OCI-LY3 (cell line): ENCODE results near the gene ANTXR2.

Experiments
- H2AFZ ChIP-seq: fragments of 200-600, 300-600 bp; shearing (Covaris generic); 2 replicates; pipeline ENCODE4 v1.6.0; 2014; ENCODE audit warnings: antibody characterized with exemption, low read depth, low read length
- H3K27ac ChIP-seq: fragments of 200-600, 300-600 bp; sonication (generic); 2 replicates; pipeline ENCODE4 v1.5.1; 2014; ENCODE audit warnings: mild to moderate bottlenecking, low read length, moderate library complexity, mixed read lengths
- H3K27me3 ChIP-seq: fragments of 200-600, 300-600 bp; sonication (generic); 2 replicates; pipeline ENCODE4 v1.6.1; 2014; ENCODE audit warnings: low read depth, low read length, mixed read lengths
- H3K36me3 ChIP-seq: fragments of 200-600, 300-600 bp; sonication (generic); replicated peaks from 2 replicates; pipeline ENCODE3; 2014; ENCODE audit warnings: low read depth, low read length, mixed read lengths
- H3K4me1 ChIP-seq: fragments of 300-600, 200-600 bp; sonication (generic); 2 replicates; pipeline ENCODE4 v1.6.1; 2014; ENCODE audit warnings: low read length, mixed read lengths
- H3K4me2 ChIP-seq: fragments of 200-600, 300-600 bp; sonication (generic); 2 replicates; pipeline ENCODE4 v1.6.1; 2014; ENCODE audit warnings: low read length, mixed read lengths
- H3K4me3 ChIP-seq: fragments of 300-600, 200-600 bp; sonication (generic); 2 replicates; pipeline ENCODE4 v1.5.1; 2014; ENCODE audit warnings: antibody characterized with exemption, mild to moderate bottlenecking, low read length, moderate library complexity
- H3K79me2 ChIP-seq: fragments of 300-600, 200-600 bp; shearing (Covaris generic); 2 replicates; pipeline ENCODE4 v1.6.1; 2014; ENCODE audit warnings: mild to moderate bottlenecking, low read length, mixed read lengths
- H3K9ac ChIP-seq: fragments of 300-600, 200-600 bp; shearing (Covaris generic); 2 replicates; pipeline ENCODE4 v1.6.0; 2014; ENCODE audit warnings: mild to moderate bottlenecking, low read length, moderate library complexity
- H3K9me3 ChIP-seq: fragments of 200-600, 300-600 bp; shearing (Covaris generic); 2 replicates; pipeline ENCODE4 v1.6.1; 2014; ENCODE audit warnings: low read length, mixed read lengths; ENCODE audit not compliant: insufficient read depth
- H4K20me1 ChIP-seq: fragments of 200-600, 300-600 bp; sonication (generic); 2 replicates; pipeline ENCODE4 v1.6.1; 2016; ENCODE audit warnings: low read length, mixed read lengths; ENCODE audit not compliant: insufficient read depth
- CTCF ChIP-seq: fragments of 200-600, 300-600 bp; sonication (generic); IDR thresholded peaks from 2 replicates; pipeline ENCODE4 v1.5.1; 2014; ENCODE audit warnings: antibody characterized with exemption, low read length, low read depth
- EZH2phosphoT487 ChIP-seq: fragments of 200-600 bp; shearing (Covaris generic); IDR thresholded peaks from 2 replicates; pipeline ENCODE4 v1.6.1; 2018; ENCODE audit warnings: antibody characterized with exemption, mixed run types, low read depth

Gene ANTXR2

DNA sequence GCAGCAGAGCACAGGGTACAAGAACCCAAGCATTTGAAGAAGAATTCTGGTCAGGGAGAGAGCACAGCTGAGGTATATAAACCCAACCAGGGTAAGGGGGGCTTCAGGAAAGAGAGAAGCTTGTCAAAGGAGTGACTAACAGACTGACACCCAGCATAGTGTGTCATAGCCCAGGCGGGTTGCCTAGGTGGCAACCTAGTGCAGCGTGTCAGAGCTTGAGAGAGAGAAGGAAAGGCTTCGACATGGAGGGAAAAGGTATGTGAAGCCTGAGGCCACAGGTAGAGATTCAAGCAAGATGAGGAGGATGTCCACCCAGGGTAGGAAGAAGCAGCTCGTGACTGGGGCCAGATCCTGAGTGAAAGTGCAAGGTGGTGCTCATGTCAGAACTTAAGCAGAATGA is 8.5 kb upstream of the ANTXR2 start:
- TF ChIP-seq EZH2phosphoT487 (no peak), CTCF (no peak)
- Histone ChIP-seq H3K79me2 (no peaks in the 10 kb centered on the region), H3K9ac (no peak overlapping the region), H4K20me1 (no peaks in the 10 kb centered on the region), H3K4me1 (peaks cover 7% of the 10 kb centered on the region), H3K27ac (no peak overlapping the region), H2AFZ (no peak overlapping the region), H3K9me3 (no peaks in the 10 kb centered on the region), H3K4me2 (no peak overlapping the region), H3K36me3 (no peaks in the 10 kb centered on the region), H3K27me3 (no peaks in the 10 kb centered on the region), H3K4me3 (no peak overlapping the region)

DNA sequence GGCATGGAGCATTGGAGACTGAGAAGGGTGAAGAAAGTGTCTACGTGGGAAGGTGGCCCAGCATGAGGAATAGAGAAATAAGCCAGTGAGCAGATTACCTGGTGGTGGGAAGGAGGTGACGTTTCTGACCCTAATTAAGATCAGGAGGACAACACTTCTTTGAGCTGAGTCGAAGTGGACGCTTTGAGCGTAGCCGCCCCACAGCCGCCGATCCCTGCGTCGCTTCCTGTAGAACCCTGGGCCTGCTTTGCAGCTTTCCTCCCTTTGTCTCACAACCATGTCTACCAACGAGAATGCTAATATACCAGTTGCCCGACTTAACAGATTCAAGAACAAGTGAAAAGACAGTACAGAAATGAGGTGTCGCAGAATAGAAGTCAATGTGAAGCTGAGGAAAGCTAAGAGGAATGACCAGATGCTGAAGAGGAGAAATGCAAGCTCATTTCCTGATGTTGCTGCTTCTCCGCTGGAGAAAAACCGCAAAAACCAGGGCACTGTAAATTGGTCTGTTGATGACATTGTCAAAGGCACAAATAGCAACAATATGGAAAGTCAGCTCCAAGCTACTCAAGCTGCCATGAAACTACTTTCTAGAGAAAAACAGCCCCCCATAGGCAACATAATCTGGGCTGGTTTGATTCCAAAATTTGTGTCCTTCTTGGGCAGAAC is 6.4 kb upstream of the ANTXR2 start:
- no peak overlapping the region for H3K4me2 ChIP-seq
- no peak overlapping the region for H3K9ac ChIP-seq
- no peaks in the 10 kb centered on the region for H3K27me3 ChIP-seq
- no peaks in the 10 kb centered on the region for H3K79me2 ChIP-seq
- H3K4me3 ChIP-seq, result no peak overlapping the region
- H3K27ac ChIP-seq, result no peak overlapping the region
- H4K20me1 ChIP-seq, result no peaks in the 10 kb centered on the region
- no peak overlapping the region for H2AFZ ChIP-seq
- no peak for TF ChIP-seq CTCF
- H3K4me1 ChIP-seq, result peaks cover 26% of the 10 kb centered on the region
- no peaks in the 10 kb centered on the region for H3K36me3 ChIP-seq
- no peaks in the 10 kb centered on the region for H3K9me3 ChIP-seq

DNA sequence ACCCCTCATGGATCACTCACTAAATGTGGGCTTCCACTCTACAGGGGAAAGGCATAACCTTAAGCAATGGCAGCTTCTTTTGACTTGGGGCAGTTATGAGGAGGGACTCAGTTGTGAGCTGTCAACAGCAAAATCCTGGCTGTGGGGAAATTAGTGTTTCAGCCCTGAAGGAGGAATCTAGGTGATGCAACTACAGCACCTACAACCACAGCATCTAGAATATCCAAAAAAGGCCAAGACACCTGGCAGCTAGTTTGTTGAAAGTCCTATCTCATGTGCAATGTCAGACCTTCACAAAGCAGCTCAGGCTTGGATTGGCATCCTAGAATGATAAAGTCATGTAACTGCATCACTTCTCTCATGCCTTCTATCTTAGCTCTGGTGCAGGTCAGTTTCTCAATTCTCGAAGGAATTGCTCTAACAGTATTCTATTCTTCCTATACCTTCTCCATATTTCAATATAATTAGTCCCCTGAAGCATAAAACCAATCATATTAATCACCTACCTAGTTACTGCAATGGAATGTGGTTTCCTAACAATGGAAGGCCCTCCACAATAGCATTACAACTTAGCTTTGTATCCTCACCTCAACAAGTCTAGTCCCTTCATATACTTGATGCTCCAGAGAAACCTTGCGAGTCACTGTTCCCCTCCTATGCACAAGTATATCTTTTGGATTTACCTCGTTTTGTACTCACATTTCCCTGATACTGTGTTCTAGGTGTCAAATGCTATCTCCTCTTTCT is 5.5 kb upstream of the ANTXR2 start:
- H2AFZ ChIP-seq, result no peak overlapping the region
- no peaks in the 10 kb centered on the region for H3K79me2 ChIP-seq
- H3K27me3 ChIP-seq, result no peaks in the 10 kb centered on the region
- H3K9ac ChIP-seq, result no peak overlapping the region
- no peaks in the 10 kb centered on the region for H3K9me3 ChIP-seq
- H3K4me2 ChIP-seq, result peak overlapping the region; percentile 30; the same call in 1 of the 2 replicates
- no peaks in the 10 kb centered on the region for H4K20me1 ChIP-seq
- no peak overlapping the region for H3K27ac ChIP-seq
- no peak overlapping the region for H3K4me3 ChIP-seq
- peaks cover 34% of the 10 kb centered on the region for H3K4me1 ChIP-seq
- TF ChIP-seq CTCF (no peak), EZH2phosphoT487 (no peak)
- no peaks in the 10 kb centered on the region for H3K36me3 ChIP-seq

- Histone ChIP-seq H2AFZ (no peak overlapping the region), H3K79me2 (no peaks in the 10 kb centered on the region), H4K20me1 (no peaks in the 10 kb centered on the region), H3K27me3 (no peaks in the 10 kb centered on the region), H3K4me1 (peaks cover 39% of the 10 kb centered on the region), H3K9ac (no peak overlapping the region), H3K4me2 (peak overlapping the region; percentile 30), H3K27ac (no peak overlapping the region), H3K9me3 (no peaks in the 10 kb centered on the region), H3K4me3 (no peak overlapping the region), H3K36me3 (no peaks in the 10 kb centered on the region)
- TF ChIP-seq CTCF (no peak), EZH2phosphoT487 (no peak)
Measured at GRCh38 chr4:80077639-80078038, 4.6 kb upstream of the ANTXR2 start.
